Measurements from ENCODE around the gene H1-8. TPM values are rescaled to one million over a fixed set of nuclear protein-coding genes. Genes with fewer than 3 reads are reported as not detected.

H1-8 gene
- total and polyA plus RNA-seq, 12 donors = not detected

GRCh38 chr3:129586746-129587430 is 43.9 kb downstream of the H1-8 start:
- H3K4me1 ChIP-seq (replicated peaks in 1 of 2) = peaks cover 14 to 26% of the 10 kb centered on the region in 2 donors
- H3K36me3 ChIP-seq (replicated peaks in 1 of 2) = peaks cover 0 to 46% of the 10 kb centered on the region in 2 donors
- no peak for TF ChIP-seq CTCF (IDR thresholded peaks at IDR 0.05)
- TF ChIP-seq POLR2A (IDR thresholded peaks at IDR 0.05) = no peak
- peak overlapping the region in 4 of 5 donors; percentile 12 to 95 (median 40) for H3K27ac ChIP-seq
- WGBS, 4 donors = 51 to 71% (median 64%) methylated on average over 10 to 17 of the region's 17 CpGs
- no peaks in the 10 kb centered on the region for H3K27me3 ChIP-seq
- H3K9me3 ChIP-seq (replicated peaks in 1 of 3) = no peaks in the 10 kb centered on the region
- no peak overlapping the region for H3K4me3 ChIP-seq
- peak in 2 of 7 donors; percentile 42 to 56 for DNase-seq
- intact Hi-C loops (cut with DNase I) = no loop called here

- peaks cover 20 to 33% of the 10 kb centered on the region in 2 donors for H3K4me1 ChIP-seq (replicated peaks in 1 of 2)
- intact Hi-C loops (cut with DNase I) = no loop called here
- peak overlapping the region in 4 of 5 donors; percentile 12 to 95 (median 40) for H3K27ac ChIP-seq
- H3K9me3 ChIP-seq (replicated peaks in 1 of 3) = no peaks in the 10 kb centered on the region
- WGBS, 4 donors = 76 to 94% (median 78%) methylated on average over 8 to 10 of the region's 10 CpGs
- H3K27me3 ChIP-seq = no peaks in the 10 kb centered on the region
- no peak for DNase-seq
- peaks cover 0 to 38% of the 10 kb centered on the region in 2 donors for H3K36me3 ChIP-seq (replicated peaks in 1 of 2)
- TF ChIP-seq CTCF (IDR thresholded peaks at IDR 0.05) (no peak), POLR2A (IDR thresholded peaks at IDR 0.05) (no peak)
- no peak overlapping the region for H3K4me3 ChIP-seq
These were observed 44.7 kb downstream of the H1-8 start for GRCh38 chr3:129587566-129588210.

- intact Hi-C loops (cut with DNase I) = no loop called here
- Histone ChIP-seq H3K4me3 (no peak overlapping the region), H3K27me3 (no peaks in the 10 kb centered on the region), H3K27ac (peak overlapping the region in 3 of 5 donors; percentile 26 to 95 (median 88)), H3K36me3 (replicated peaks in 1 of 2) (peaks cover 0 to 13% of the 10 kb centered on the region in 2 donors), H3K9me3 (replicated peaks in 1 of 3) (no peaks in the 10 kb centered on the region), H3K4me1 (replicated peaks in 1 of 2) (peaks cover 37 to 57% of the 10 kb centered on the region in 2 donors)
- 62 to 80% (median 70%) methylated on average over 7 to 8 of the region's 8 CpGs for WGBS, 4 donors
- no peak for DNase-seq
- TF ChIP-seq POLR2A (IDR thresholded peaks at IDR 0.05) = no peak
- TF ChIP-seq CTCF (IDR thresholded peaks at IDR 0.05) = no peak
These were observed 47.2 kb downstream of the H1-8 start for GRCh38 chr3:129590215-129590614.

- H3K27ac ChIP-seq = peak overlapping the region in 4 of 5 donors; percentile 52 to 95 (median 82)
These were observed 49.0 kb downstream of the H1-8 start for GRCh38 chr3:129591932-129592331.

More at GRCh38 chr3:129591932-129592331, 49.0 kb downstream of the H1-8 start:
- H3K4me3 ChIP-seq = no peak overlapping the region
- 63 to 79% (median 66%) methylated on average over 8 of the region's 8 CpGs for WGBS, 4 donors
- no peak for TF ChIP-seq POLR2A (IDR thresholded peaks at IDR 0.05)
- TF ChIP-seq CTCF (IDR thresholded peaks at IDR 0.05) = no peak
- no peaks in the 10 kb centered on the region for H3K9me3 ChIP-seq (replicated peaks in 1 of 3)
- intact Hi-C loops (cut with DNase I) = no loop called here
- H3K27me3 ChIP-seq = no peaks in the 10 kb centered on the region
- no peaks in the 10 kb centered on the region for H3K36me3 ChIP-seq (replicated peaks in 1 of 2)
- H3K4me1 ChIP-seq (replicated peaks in 1 of 2) = peaks cover 45 to 74% of the 10 kb centered on the region in 2 donors
- no peak for DNase-seq
